HCT116 (cell line): ENCODE results near the gene PRPF6.

Experiments used
- CEBPB ChIP-seq: IDR thresholded peaks from 2 replicates; pipeline ENCODE4 v1.6.1; 2012; ENCODE audit warnings: low read depth
- EZH2 ChIP-seq: fragments of 200-600 bp; sonication (generic); IDR thresholded peaks from 2 replicates; pipeline ENCODE4 v1.6.1; 2017; ENCODE audit warnings: antibody characterized with exemption, mixed run types
- MAX ChIP-seq: IDR thresholded peaks from 2 replicates; pipeline ENCODE4 v1.6.1; 2012
- POLR2A ChIP-seq: IDR thresholded peaks from 2 replicates; pipeline ENCODE4 v1.7.0; 2011; ENCODE audit warnings: borderline replicate concordance; ENCODE audit not compliant: insufficient read depth, insufficient read length; ENCODE audit errors: extremely low read depth
- POLR2AphosphoS5 ChIP-seq: IDR thresholded peaks from 2 replicates; pipeline ENCODE4 v1.6.1; 2011; ENCODE audit warnings: mild to moderate bottlenecking, low read depth, low read length, moderate library complexity
- RAD21 ChIP-seq: IDR thresholded peaks from 2 replicates; pipeline ENCODE4 v1.6.1; 2012; ENCODE audit warnings: low read depth, mild to moderate bottlenecking
- SIN3A ChIP-seq: IDR thresholded peaks from 2 replicates; pipeline ENCODE4 v1.6.1; 2012; ENCODE audit warnings: low read depth
- SRF ChIP-seq: IDR thresholded peaks from 2 replicates; pipeline ENCODE4 v1.6.1; 2012; ENCODE audit warnings: low read depth
- YY1 ChIP-seq: IDR thresholded peaks from 2 replicates; pipeline ENCODE4 v1.6.1; 2011; ENCODE audit warnings: low read length, low read depth, moderate library complexity, mild to moderate bottlenecking; ENCODE audit not compliant: insufficient replicate concordance; ENCODE audit errors: extremely low read depth
- ZFX ChIP-seq: fragments of 450-650 bp; IDR thresholded peaks from 2 replicates; pipeline ENCODE4 v1.6.1; 2017
- ZNF274 ChIP-seq: fragments of 200-500 bp; sonication (Bioruptor generic); IDR thresholded peaks from 2 replicates; pipeline ENCODE4 v1.6.1; 2014; ENCODE audit warnings: mild to moderate bottlenecking, low read depth, low read length, inconsistent platforms
- TF ChIP-seq, protein P1 (sequence below), 3 experiments: fragments of 200-600 bp in 1 of 3; sonication (generic) in 1 of 3; IDR thresholded peaks in 2 of 3; conservative IDR thresholded peaks in 1 of 3; 2 replicates each; pipeline ENCODE4 v1.5.1; 2012 to 2017; ENCODE audit warnings: low read depth in 2 of 3, low read length in 2 of 3, antibody characterized with exemption in 1 of 3, borderline replicate concordance in 1 of 3, control low read depth in 1 of 3, mild to moderate bottlenecking in 1 of 3, mixed read lengths in 1 of 3, mixed run types in 1 of 3, moderate library complexity in 1 of 3; ENCODE audit not compliant: insufficient read depth in 1 of 3
- TF ChIP-seq, protein P2 (sequence below): IDR thresholded peaks from 2 replicates; pipeline ENCODE4 v1.6.1; 2012

DNA sequence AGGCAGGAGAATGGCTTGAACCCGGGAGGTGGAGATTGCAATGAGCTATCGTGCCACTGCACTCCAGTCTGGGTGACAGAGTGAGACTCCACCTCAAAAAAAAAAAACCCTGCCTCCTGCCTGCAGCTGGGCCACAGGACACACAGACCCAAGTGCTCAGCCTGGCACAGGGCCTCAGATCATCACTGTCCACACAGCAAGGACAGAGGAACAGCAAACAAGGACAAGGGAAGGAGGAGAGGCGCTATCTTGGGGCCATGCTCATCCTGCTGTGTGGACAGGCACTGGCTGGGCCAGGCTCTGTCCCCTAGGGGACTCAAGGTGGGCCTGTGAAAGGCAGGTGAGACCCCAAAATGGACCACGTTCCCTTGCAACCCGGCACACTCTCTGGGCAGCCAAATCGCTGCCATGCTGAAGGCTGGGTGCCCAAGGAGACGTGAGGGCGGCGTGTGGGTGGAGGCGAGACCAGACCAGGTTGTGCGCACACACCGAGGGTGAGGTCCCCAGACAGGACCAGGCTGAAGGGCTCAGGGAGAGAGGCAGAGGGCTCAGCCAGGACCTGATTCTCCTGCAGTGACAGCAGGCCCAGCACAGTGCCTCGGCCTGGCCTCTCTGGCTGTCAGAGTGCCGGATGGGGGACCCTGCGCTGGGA, 33.8 kb upstream of the PRPF6 start:
- TF ChIP-seq, protein P1, sequence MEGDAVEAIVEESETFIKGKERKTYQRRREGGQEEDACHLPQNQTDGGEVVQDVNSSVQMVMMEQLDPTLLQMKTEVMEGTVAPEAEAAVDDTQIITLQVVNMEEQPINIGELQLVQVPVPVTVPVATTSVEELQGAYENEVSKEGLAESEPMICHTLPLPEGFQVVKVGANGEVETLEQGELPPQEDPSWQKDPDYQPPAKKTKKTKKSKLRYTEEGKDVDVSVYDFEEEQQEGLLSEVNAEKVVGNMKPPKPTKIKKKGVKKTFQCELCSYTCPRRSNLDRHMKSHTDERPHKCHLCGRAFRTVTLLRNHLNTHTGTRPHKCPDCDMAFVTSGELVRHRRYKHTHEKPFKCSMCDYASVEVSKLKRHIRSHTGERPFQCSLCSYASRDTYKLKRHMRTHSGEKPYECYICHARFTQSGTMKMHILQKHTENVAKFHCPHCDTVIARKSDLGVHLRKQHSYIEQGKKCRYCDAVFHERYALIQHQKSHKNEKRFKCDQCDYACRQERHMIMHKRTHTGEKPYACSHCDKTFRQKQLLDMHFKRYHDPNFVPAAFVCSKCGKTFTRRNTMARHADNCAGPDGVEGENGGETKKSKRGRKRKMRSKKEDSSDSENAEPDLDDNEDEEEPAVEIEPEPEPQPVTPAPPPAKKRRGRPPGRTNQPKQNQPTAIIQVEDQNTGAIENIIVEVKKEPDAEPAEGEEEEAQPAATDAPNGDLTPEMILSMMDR (IDR thresholded peaks at IDR 0.05 in 2 of 3, conservative IDR thresholded peaks at IDR 0.05 in 1 of 3; ENCODE audit: borderline replicate concordance in 1 of 3, insufficient read depth in 1 of 3, low read depth in 2 of 3, low read length in 2 of 3), result no peak
- TF ChIP-seq CEBPB (no peak), ZNF274 (no peak), MAX (no peak), EZH2 (no peak), ZFX (no peak), YY1 (no peak), RAD21 (no peak), POLR2A (no peak), POLR2AphosphoS5 (no peak), SRF (no peak), SIN3A (no peak)
- TF ChIP-seq, protein P2, sequence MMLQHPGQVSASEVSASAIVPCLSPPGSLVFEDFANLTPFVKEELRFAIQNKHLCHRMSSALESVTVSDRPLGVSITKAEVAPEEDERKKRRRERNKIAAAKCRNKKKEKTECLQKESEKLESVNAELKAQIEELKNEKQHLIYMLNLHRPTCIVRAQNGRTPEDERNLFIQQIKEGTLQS, result no peak
